GM06990 (cell line): Measurements from ENCODE around the gene PYCARD.
A peak's percentile ranks its signal among the peaks of the same experiment; 100 is the strongest.
"Not testable (repeated sequence)": the region's sequence is repeated elsewhere in the genome, so short reads cannot be mapped to it uniquely, and the experiment has no call there.

ENCODE experiments used
- DNase-seq: peaks from one replicate; pipeline ENCODE4 v3.0.0-alpha.2; 2011; ENCODE audit not compliant: insufficient read length; ENCODE audit errors: extremely low read depth
- H3K27me3 ChIP-seq: replicated peaks from 2 replicates; pipeline ENCODE4 v1.6.0; 2011; ENCODE audit warnings: low read length; ENCODE audit not compliant: control insufficient read depth, insufficient read depth
- H3K36me3 ChIP-seq: 2 replicates; pipeline ENCODE4 v1.5.1; 2011; ENCODE audit warnings: low read length; ENCODE audit not compliant: control insufficient read depth, insufficient read depth
- H3K4me3 ChIP-seq: replicated peaks from 2 replicates; pipeline ENCODE4 v1.5.1; 2011; ENCODE audit warnings: low read depth, mild to moderate bottlenecking, control low read depth, low read length
- CTCF ChIP-seq: IDR thresholded peaks from 2 replicates; pipeline ENCODE4 v1.5.1; 2011; ENCODE audit warnings: low read length, control low read depth, mild to moderate bottlenecking, inconsistent platforms; ENCODE audit not compliant: insufficient read depth, poor library complexity, severe bottlenecking

PYCARD gene

GRCh38 chr16:31179219-31179746, 23.3 kb downstream of the PYCARD start:
- no peak for TF ChIP-seq CTCF
- DNase-seq: no peak
- peak overlapping the region; percentile 59 for H3K4me3 ChIP-seq

GRCh38 chr16:31177136-31177535, 25.4 kb downstream of the PYCARD start:
- Histone ChIP-seq H3K27me3 (no peaks in the 10 kb centered on the region), H3K4me3 (no peak overlapping the region), H3K36me3 (no peaks in the 10 kb centered on the region; the same call in 1 of the 2 replicates)
- DNase-seq: no peak
- no peak for TF ChIP-seq CTCF

More at GRCh38 chr16:31179219-31179746, 23.3 kb downstream of the PYCARD start:
- no peaks in the 10 kb centered on the region for H3K27me3 ChIP-seq
- peaks cover 10% of the 10 kb centered on the region for H3K36me3 ChIP-seq

GRCh38 chr16:31170048-31170447, 32.5 kb downstream of the PYCARD start:
- H3K27me3 ChIP-seq, H3K36me3 ChIP-seq, H3K4me3 ChIP-seq, DNase-seq: not testable (repeated sequence)

- H3K27me3 ChIP-seq: no peaks in the 10 kb centered on the region
- no peak overlapping the region for H3K4me3 ChIP-seq
- DNase-seq: no peak
- H3K36me3 ChIP-seq: no peaks in the 10 kb centered on the region
- no peak for TF ChIP-seq CTCF
Measured at GRCh38 chr16:31168848-31169247, 33.7 kb downstream of the PYCARD start.

- H3K4me3 ChIP-seq: no peak overlapping the region
- no peaks in the 10 kb centered on the region for H3K27me3 ChIP-seq
- no peak for TF ChIP-seq CTCF
- DNase-seq: no peak
- H3K36me3 ChIP-seq: no peaks in the 10 kb centered on the region
Measured at GRCh38 chr16:31167315-31167714, 35.2 kb downstream of the PYCARD start.

- no peak for TF ChIP-seq CTCF
- Histone ChIP-seq H3K36me3 (no peaks in the 10 kb centered on the region), H3K4me3 (no peak overlapping the region; the same call in 1 of the 2 replicates), H3K27me3 (no peaks in the 10 kb centered on the region)
- DNase-seq: no peak
Measured at GRCh38 chr16:31157136-31157535, 45.4 kb downstream of the PYCARD start.
